Measurements from ENCODE around the gene NELL1. TPM values are rescaled to one million over a fixed set of nuclear protein-coding genes. Genes with fewer than 3 reads are reported as not detected.

Gene NELL1
- total and polyA plus RNA-seq, 2 experiments from 2014 or later, result 1.6 TPM; not detected in 1

DNA sequence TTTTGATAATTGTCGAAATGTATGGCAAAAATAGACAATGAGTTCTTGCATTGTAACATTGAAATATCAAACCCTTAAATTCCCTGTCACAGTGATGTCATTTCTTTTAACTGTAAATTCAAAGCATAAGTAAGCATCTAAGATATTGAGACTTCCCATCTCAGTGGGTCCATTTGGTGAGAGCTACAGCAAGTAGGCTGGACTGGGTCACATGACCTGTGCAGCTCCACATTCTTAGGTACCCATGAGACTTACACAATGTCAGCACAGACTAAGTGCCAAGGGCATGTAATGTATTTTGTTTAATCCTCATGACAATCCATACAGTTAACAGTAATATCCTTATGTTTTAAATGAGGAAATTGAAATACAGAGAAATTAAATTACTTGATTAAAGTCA is 210.7 kb downstream of the NELL1 start:
- Mint-ChIP-seq H3K4me1 (peaks cover 33% of the 10 kb centered on the region), H3K36me3 (ENCODE audit: low read depth) (no peaks in the 10 kb centered on the region), H3K4me3 (no peak overlapping the region), H3K27ac (no peak overlapping the region), H3K27me3 (ENCODE audit: insufficient read depth, low read depth, poor library complexity) (peaks cover 4% of the 10 kb centered on the region), H3K9me3 (no peaks in the 10 kb centered on the region)
- no peak overlapping the region for H3K4me3 ChIP-seq
- no peaks in the 10 kb centered on the region for H3K9me2 ChIP-seq (ENCODE audit: insufficient read depth)
- H4K20me1 ChIP-seq (replicated peaks; ENCODE audit: insufficient read depth), result no peaks in the 10 kb centered on the region
- H3K36me3 ChIP-seq (ENCODE audit: insufficient read depth), result no peaks in the 10 kb centered on the region
- no peak for ATAC-seq
- no peak for DNase-seq (ENCODE audit: low spot score)
- TF ChIP-seq, protein P1, sequence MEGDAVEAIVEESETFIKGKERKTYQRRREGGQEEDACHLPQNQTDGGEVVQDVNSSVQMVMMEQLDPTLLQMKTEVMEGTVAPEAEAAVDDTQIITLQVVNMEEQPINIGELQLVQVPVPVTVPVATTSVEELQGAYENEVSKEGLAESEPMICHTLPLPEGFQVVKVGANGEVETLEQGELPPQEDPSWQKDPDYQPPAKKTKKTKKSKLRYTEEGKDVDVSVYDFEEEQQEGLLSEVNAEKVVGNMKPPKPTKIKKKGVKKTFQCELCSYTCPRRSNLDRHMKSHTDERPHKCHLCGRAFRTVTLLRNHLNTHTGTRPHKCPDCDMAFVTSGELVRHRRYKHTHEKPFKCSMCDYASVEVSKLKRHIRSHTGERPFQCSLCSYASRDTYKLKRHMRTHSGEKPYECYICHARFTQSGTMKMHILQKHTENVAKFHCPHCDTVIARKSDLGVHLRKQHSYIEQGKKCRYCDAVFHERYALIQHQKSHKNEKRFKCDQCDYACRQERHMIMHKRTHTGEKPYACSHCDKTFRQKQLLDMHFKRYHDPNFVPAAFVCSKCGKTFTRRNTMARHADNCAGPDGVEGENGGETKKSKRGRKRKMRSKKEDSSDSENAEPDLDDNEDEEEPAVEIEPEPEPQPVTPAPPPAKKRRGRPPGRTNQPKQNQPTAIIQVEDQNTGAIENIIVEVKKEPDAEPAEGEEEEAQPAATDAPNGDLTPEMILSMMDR (conservative IDR thresholded peaks at IDR 0.05; ENCODE audit: low read depth in 2 of 2), result no peak
- no peak for TF ChIP-seq POLR2AphosphoS5 (IDR thresholded peaks at IDR 0.05; ENCODE audit: low read depth)
- TF ChIP-seq, protein P2, sequence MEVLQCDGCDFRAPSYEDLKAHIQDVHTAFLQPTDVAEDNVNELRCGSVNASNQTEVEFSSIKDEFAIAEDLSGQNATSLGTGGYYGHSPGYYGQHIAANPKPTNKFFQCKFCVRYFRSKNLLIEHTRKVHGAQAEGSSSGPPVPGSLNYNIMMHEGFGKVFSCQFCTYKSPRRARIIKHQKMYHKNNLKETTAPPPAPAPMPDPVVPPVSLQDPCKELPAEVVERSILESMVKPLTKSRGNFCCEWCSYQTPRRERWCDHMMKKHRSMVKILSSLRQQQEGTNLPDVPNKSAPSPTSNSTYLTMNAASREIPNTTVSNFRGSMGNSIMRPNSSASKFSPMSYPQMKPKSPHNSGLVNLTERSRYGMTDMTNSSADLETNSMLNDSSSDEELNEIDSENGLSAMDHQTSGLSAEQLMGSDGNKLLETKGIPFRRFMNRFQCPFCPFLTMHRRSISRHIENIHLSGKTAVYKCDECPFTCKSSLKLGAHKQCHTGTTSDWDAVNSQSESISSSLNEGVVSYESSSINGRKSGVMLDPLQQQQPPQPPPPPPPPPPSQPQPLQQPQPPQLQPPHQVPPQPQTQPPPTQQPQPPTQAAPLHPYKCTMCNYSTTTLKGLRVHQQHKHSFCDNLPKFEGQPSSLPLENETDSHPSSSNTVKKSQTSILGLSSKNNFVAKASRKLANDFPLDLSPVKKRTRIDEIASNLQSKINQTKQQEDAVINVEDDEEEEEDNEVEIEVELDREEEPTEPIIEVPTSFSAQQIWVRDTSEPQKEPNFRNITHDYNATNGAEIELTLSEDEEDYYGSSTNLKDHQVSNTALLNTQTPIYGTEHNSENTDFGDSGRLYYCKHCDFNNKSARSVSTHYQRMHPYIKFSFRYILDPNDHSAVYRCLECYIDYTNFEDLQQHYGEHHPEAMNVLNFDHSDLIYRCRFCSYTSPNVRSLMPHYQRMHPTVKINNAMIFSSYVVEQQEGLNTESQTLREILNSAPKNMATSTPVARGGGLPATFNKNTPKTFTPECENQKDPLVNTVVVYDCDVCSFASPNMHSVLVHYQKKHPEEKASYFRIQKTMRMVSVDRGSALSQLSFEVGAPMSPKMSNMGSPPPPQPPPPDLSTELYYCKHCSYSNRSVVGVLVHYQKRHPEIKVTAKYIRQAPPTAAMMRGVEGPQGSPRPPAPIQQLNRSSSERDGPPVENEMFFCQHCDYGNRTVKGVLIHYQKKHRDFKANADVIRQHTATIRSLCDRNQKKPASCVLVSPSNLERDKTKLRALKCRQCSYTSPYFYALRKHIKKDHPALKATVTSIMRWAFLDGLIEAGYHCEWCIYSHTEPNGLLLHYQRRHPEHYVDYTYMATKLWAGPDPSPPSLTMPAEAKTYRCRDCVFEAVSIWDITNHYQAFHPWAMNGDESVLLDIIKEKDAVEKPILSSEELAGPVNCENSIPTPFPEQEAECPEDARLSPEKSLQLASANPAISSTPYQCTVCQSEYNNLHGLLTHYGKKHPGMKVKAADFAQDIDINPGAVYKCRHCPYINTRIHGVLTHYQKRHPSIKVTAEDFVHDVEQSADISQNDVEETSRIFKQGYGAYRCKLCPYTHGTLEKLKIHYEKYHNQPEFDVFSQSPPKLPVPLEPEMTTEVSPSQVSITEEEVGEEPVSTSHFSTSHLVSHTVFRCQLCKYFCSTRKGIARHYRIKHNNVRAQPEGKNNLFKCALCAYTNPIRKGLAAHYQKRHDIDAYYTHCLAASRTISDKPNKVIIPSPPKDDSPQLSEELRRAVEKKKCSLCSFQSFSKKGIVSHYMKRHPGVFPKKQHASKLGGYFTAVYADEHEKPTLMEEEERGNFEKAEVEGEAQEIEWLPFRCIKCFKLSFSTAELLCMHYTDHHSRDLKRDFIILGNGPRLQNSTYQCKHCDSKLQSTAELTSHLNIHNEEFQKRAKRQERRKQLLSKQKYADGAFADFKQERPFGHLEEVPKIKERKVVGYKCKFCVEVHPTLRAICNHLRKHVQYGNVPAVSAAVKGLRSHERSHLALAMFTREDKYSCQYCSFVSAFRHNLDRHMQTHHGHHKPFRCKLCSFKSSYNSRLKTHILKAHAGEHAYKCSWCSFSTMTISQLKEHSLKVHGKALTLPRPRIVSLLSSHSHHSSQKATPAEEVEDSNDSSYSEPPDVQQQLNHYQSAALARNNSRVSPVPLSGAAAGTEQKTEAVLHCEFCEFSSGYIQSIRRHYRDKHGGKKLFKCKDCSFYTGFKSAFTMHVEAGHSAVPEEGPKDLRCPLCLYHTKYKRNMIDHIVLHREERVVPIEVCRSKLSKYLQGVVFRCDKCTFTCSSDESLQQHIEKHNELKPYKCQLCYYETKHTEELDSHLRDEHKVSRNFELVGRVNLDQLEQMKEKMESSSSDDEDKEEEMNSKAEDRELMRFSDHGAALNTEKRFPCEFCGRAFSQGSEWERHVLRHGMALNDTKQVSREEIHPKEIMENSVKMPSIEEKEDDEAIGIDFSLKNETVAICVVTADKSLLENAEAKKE (CRISPR knock-in tag; IDR thresholded peaks at IDR 0.05), result no peak
- TF ChIP-seq, protein P3, sequence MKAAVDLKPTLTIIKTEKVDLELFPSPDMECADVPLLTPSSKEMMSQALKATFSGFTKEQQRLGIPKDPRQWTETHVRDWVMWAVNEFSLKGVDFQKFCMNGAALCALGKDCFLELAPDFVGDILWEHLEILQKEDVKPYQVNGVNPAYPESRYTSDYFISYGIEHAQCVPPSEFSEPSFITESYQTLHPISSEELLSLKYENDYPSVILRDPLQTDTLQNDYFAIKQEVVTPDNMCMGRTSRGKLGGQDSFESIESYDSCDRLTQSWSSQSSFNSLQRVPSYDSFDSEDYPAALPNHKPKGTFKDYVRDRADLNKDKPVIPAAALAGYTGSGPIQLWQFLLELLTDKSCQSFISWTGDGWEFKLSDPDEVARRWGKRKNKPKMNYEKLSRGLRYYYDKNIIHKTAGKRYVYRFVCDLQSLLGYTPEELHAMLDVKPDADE (IDR thresholded peaks at IDR 0.05), result no peak
- TF ChIP-seq STAT1 (IDR thresholded peaks at IDR 0.05; ENCODE audit: unreplicated experiment), result no peak
- TF ChIP-seq NANOG (IDR thresholded peaks at IDR 0.05; ENCODE audit: borderline replicate concordance), result no peak
- TF ChIP-seq EZH2 (IDR thresholded peaks at IDR 0.05; ENCODE audit: low read depth, unreplicated experiment), result no peak
- no peak for TF ChIP-seq JUNB (IDR thresholded peaks at IDR 0.05; ENCODE audit: unreplicated experiment)
- no peak for TF ChIP-seq ZNF114 (CRISPR knock-in tag; IDR thresholded peaks at IDR 0.05)
- no peak for TF ChIP-seq CREB1 (CRISPR knock-in tag; IDR thresholded peaks at IDR 0.05; ENCODE audit: low read depth)
- no peak for TF ChIP-seq ZNF331 (CRISPR knock-in tag; IDR thresholded peaks at IDR 0.05; ENCODE audit: low read depth)
- TF ChIP-seq, protein P4, sequence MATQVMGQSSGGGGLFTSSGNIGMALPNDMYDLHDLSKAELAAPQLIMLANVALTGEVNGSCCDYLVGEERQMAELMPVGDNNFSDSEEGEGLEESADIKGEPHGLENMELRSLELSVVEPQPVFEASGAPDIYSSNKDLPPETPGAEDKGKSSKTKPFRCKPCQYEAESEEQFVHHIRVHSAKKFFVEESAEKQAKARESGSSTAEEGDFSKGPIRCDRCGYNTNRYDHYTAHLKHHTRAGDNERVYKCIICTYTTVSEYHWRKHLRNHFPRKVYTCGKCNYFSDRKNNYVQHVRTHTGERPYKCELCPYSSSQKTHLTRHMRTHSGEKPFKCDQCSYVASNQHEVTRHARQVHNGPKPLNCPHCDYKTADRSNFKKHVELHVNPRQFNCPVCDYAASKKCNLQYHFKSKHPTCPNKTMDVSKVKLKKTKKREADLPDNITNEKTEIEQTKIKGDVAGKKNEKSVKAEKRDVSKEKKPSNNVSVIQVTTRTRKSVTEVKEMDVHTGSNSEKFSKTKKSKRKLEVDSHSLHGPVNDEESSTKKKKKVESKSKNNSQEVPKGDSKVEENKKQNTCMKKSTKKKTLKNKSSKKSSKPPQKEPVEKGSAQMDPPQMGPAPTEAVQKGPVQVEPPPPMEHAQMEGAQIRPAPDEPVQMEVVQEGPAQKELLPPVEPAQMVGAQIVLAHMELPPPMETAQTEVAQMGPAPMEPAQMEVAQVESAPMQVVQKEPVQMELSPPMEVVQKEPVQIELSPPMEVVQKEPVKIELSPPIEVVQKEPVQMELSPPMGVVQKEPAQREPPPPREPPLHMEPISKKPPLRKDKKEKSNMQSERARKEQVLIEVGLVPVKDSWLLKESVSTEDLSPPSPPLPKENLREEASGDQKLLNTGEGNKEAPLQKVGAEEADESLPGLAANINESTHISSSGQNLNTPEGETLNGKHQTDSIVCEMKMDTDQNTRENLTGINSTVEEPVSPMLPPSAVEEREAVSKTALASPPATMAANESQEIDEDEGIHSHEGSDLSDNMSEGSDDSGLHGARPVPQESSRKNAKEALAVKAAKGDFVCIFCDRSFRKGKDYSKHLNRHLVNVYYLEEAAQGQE (IDR thresholded peaks at IDR 0.05; ENCODE audit: unreplicated experiment), result no peak
- H3K27ac ChIP-seq (ENCODE audit: low read depth), result no peak overlapping the region
- H2AFZ ChIP-seq, result no peak overlapping the region
- H3K4me1 ChIP-seq (ENCODE audit: insufficient read depth), result peaks cover 27% of the 10 kb centered on the region
- H3F3A ChIP-seq (replicated peaks; ENCODE audit: low read depth), result no peaks in the 10 kb centered on the region
- H3K79me2 ChIP-seq (replicated peaks; ENCODE audit: insufficient read depth), result no peaks in the 10 kb centered on the region
- no peaks in the 10 kb centered on the region for H3K27me3 ChIP-seq (ENCODE audit: insufficient read depth)
- H3K4me2 ChIP-seq, result peak overlapping the region; percentile 68

Data from GM23338 (cell line).